Fibroblast of villous mesenchyme (primary cell): Measurements from ENCODE around the gene STARD10. TPM values are rescaled to one million over a fixed set of nuclear protein-coding genes. Genes with fewer than 3 reads are reported as not detected.
A peak's percentile ranks its signal among the peaks of the same experiment; 100 is the strongest.

Experiments used
- DNase-seq: peaks from one replicate; pipeline ENCODE4 v3.0.0-alpha.2; 2010; ENCODE audit warnings: low read depth
- H3K4me3 ChIP-seq: 2 replicates; pipeline ENCODE4 v1.5.1; 2011; ENCODE audit warnings: low read depth, mild to moderate bottlenecking, low read length
- total RNA-seq: library from RNA; depleted of rRNA; stranded (reverse); fragments of >200 nt; gene quantifications from 2 replicates; pipeline ENCODE4 v1.2.3, GENCODE V29; 2012
- TF ChIP-seq, protein P1 (sequence below): IDR thresholded peaks from 2 replicates; pipeline ENCODE4 v1.5.1; 2012; ENCODE audit warnings: low read depth, mild to moderate bottlenecking, low read length; ENCODE audit not compliant: insufficient read depth

The STARD10 gene
- total RNA-seq, 1 donor, result 34.5 TPM

DNA sequence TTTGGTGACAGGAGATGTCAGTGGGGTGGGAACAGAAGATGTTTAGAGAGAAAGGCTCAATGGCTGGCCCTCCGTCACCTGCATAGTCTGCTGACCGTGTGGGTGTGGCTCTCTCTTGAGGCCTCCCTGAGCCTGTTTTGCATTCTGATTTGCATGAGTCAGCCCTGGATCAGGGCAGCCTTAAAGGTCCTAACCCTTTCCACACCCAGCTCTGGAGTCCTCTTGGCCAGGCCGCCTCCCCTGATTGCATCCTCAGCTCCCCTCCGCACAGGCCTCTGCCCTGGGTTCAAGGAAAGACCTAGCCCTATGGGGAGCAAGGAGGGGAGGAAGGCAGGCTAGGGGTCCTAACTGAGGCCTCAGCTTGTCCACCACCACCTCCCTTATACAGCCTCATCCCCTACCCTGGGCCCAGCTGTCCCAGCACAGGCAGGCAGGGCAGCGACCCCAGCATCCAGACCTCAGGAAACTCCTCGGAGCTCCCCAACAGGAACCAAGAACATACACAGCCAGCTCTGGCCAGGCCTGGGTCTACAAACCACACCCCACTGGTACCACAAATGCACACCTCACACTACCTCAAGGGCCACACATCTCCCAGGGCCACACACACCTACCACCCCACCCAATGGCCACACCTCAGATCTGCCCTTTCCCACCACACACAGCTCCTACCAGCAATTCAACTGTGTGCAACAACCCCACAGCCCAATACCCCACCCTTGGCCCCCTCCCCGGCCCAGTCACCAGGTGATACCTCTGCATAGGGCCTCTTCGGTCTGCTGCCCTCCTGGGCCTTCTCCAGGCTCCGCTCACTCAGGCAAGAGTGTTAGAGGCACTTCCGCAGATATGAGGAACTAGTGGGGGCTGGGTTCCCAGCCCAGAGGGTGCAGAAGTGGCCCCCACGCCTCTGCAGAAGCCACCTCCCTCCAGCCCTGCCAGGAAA, 55.4 kb downstream of the STARD10 start:
- H3K4me3 ChIP-seq, result no peak overlapping the region
- peak; percentile 80 for DNase-seq
- TF ChIP-seq, protein P1, sequence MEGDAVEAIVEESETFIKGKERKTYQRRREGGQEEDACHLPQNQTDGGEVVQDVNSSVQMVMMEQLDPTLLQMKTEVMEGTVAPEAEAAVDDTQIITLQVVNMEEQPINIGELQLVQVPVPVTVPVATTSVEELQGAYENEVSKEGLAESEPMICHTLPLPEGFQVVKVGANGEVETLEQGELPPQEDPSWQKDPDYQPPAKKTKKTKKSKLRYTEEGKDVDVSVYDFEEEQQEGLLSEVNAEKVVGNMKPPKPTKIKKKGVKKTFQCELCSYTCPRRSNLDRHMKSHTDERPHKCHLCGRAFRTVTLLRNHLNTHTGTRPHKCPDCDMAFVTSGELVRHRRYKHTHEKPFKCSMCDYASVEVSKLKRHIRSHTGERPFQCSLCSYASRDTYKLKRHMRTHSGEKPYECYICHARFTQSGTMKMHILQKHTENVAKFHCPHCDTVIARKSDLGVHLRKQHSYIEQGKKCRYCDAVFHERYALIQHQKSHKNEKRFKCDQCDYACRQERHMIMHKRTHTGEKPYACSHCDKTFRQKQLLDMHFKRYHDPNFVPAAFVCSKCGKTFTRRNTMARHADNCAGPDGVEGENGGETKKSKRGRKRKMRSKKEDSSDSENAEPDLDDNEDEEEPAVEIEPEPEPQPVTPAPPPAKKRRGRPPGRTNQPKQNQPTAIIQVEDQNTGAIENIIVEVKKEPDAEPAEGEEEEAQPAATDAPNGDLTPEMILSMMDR, result no peak

DNA sequence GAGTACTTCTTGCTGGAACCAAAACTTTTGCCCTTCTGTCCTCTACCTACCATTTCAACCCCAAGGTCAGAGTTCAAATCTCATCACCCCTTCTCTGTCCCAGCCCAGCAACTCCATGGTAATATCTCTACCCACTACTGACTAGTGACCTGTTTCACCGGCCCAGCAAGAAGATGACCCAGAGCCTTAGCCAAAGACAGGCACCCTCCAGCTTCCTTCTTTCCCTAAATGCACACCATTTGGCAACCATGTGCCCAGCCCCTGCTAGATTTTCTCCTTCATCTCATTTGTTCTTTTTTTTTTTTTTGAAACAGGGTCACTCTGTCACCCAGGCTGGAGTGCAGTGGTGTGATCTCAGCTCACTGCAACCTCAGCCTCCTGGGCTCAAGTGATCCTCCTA, 56.5 kb downstream of the STARD10 start:
- TF ChIP-seq, protein P1, result no peak
- no peak for DNase-seq
- H3K4me3 ChIP-seq, result no peak overlapping the region

DNA sequence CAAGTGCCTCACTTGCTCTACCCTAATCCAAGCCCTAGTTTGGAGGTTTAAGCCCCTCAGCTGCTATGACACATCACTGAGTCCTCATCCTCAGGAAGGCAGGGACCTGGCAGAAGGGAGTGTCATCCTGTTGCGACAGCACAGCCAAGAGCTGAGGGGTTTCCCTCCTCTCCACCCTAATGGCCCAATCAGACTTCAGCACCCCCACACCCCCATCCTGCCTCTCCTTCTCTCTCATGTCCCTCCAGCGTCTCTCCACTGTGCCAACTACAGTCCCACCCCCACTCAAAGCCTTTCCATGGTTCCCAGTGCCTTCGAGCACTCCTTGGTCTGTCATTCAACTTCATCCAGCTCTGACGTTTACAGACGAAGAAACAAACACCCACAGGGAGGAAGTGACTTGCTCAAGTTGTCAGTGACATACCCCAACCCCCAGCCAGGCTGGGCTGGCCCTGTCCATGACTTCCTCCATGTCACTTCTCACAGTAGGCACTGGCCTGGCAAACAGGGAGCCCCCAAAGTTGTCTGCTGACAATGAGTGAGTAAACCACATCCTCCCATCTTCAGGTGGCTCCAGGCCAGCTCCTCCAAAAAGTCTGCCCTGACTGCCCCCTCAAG, 57.3 kb downstream of the STARD10 start:
- TF ChIP-seq, protein P1, result no peak
- DNase-seq, result peak; percentile 65
- no peak overlapping the region for H3K4me3 ChIP-seq

DNA sequence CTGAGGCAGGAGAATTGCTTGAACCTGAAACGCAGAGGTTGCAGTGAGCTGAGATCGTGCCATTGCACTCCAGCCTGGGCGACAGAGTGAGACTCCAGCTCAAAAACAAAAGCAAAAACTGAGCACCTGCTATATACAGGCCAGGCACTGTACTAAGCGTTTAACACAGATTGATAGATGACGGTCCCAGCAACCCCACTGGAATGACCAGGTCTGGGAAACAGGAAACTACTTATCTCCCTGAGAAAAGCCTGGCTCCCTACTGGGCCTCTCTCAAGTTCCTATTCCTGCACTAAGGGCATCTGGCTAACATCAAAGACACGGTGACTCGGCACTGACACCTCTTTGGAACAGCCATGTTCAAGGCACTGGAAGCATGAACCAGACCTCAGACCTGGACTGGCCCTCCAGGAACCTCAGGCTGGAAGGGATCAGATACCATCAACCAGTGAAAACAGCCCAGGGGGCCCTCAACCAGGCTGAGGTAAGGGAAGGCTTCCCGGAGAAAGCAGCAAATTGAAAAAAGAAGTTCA, 58.3 kb downstream of the STARD10 start:
- no peak overlapping the region for H3K4me3 ChIP-seq
- peak; percentile 96 for DNase-seq
- TF ChIP-seq, protein P1, result no peak

DNA sequence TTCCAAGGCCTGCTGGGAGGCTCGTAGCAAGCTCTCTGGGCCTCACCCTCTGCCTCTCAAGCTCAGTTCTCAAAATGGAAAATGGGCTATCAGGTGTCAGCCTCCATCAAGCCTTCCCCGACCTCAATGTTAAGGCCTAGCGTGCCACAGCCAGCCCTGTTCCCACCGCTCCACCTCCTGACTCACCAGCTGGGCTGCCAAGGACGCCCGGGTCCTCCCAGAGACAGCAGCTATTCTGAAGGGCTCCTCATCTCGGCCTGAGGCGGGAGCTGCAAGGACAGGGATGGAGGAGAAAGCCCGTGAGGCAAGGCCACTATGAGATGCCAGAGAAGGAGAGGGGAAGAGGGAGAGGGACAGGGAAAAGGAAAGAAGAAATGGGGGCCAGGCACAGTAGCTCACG, 61.5 kb downstream of the STARD10 start:
- no peak for DNase-seq
- TF ChIP-seq, protein P1, result no peak
- no peak overlapping the region for H3K4me3 ChIP-seq

DNA sequence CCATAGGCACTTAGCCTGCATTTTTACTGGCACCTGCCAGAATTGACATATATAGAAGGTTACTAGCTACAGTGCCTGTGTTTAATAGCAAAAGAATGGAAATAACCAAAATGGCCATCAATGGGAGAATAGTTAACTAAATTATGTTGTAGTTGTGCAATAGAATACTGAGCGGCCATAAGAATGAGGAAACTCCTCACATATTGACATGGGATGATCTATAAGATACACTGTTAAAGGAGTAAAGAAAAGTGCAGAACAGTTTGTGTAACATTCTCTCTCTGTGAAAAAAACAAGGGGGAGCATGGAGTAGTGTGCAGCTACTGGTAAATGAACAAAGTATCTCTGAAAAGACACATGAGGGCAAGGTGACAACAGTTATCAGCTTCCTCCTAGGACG, 63.1 kb downstream of the STARD10 start:
- no peak for DNase-seq
- H3K4me3 ChIP-seq, result no peak overlapping the region
- TF ChIP-seq, protein P1, result no peak
